Measurements from ENCODE around the gene LEPROT. TPM values are rescaled to one million over a fixed set of nuclear protein-coding genes. Genes with fewer than 3 reads are reported as not detected.

The LEPROT gene, protein sequence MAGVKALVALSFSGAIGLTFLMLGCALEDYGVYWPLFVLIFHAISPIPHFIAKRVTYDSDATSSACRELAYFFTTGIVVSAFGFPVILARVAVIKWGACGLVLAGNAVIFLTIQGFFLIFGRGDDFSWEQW
- total RNA-seq (2022; extraction: Qiagen RNA extraction), result 38.7 to 41.7 TPM (median 40.0 TPM) in 5 replicates

DNA sequence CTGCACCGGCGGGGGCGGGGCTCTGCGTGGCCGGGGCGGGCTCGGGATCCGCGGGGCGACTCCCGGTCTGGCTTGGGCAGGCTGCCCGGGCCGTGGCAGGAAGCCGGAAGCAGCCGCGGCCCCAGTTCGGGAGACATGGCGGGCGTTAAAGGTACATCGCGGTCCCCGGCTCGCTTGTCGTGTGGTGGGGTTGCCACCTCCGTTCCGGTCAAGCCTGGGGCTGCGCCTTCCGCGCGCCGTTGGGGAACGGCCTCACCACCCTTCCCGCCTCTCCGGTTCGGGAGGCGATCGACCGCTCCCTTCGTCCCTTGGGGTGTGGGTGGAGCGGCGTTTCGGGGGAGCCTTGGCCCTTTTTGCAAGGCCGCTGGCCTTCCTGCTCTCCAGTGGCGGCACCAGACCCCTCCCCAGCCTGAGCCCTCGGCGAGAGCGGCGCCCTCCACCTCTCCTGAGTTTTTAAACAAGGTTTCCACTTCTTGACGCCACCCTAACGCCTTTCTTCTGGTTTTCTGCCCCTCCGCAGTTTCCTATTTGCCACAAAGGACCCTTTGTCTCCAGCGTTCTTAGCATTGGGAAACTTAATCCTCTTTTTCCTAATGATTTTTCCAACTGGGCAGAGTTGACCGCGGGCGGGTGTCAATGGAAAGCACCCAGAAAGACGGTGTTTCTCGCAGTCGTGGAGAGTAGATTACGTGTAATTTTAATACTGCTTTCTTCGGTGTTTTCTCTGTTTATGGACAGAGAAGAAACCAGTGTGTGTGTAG lies at the start of gene LEPROT, which contains the start of gene LEPR:
Gene LEPROT (plus strand): TSS at position 79 of the 761 bp plus-strand sequence. CDS start 57 bp downstream, at position 136.
Gene LEPR (plus strand): TSS at position 79 of the 761 bp plus-strand sequence. CDS start 144,898 bp downstream, outside the sequence.

Other genes starting within 250 kb of the LEPROT start
- gene DNAJC6, start 111.1 kb upstream of the LEPROT start, total RNA-seq (2022; extraction: Qiagen RNA extraction), result 5.6 to 7.9 TPM (median 7.2 TPM) in 5 replicates
- 2.1 to 2.7 TPM (median 2.6 TPM) in 5 replicates for gene LEPR, start within 50 bp of the LEPROT start, total RNA-seq (2022; extraction: Qiagen RNA extraction)

Measured in A549 treated with AZD2906 at 1 μM for 4 hours (cell line).